Colonic mucosa (tissue), 4 donors: ENCODE measurements around the gene HINT3. TPM values are rescaled to one million over a fixed set of nuclear protein-coding genes. Genes with fewer than 3 reads are reported as not detected.
A peak's percentile ranks its signal among the peaks of the same experiment; 100 is the strongest.

ENCODE experiments used
- DNase-seq: peaks from one replicate; pipeline ENCODE4 v3.0.0-alpha.2; 2020
- H3K27ac ChIP-seq: fragments of 200-600 bp; one replicate; pipeline ENCODE4 v1.8.0; 2021
- H3K27me3 ChIP-seq: fragments of 200-600 bp; one replicate; pipeline ENCODE4 v1.8.0; 2021
- H3K36me3 ChIP-seq: fragments of 200-600 bp; one replicate; pipeline ENCODE4 v1.8.0; 2021
- H3K4me1 ChIP-seq: fragments of 200-600 bp; one replicate; pipeline ENCODE4 v1.8.0; 2021; ENCODE audit warnings: mild to moderate bottlenecking
- H3K4me3 ChIP-seq: fragments of 200-600 bp; one replicate; pipeline ENCODE4 v1.8.0; 2021
- H3K9ac ChIP-seq, 2 donors: one replicate each; pipeline ENCODE4 v1.7.0; 2013; ENCODE audit warnings: control low read depth in 2 of 2, low read depth in 2 of 2, low read length in 2 of 2
- H3K9me3 ChIP-seq: fragments of 200-600 bp; one replicate; pipeline ENCODE4 v1.8.0; 2021
- intact Hi-C: fragments of 100-400 bp; cut with DNase I; formaldehyde crosslinking; loops from one replicate; pipeline ENCODE4 v1.14.1; 2022
- total RNA-seq, 2 donors: library from RNA; stranded (reverse); fragmentation: NEBNext Ultra II Directional in 1 of 2; extraction: Animal tissue kit (Norgen Biotek cat#: 25700) in 1 of 2; gene quantifications; one replicate each; pipeline ENCODE4 v1.2.1, GENCODE V29; 2021
- TF ChIP-seq, protein P1 (sequence below): fragments of 200-600 bp; IDR thresholded peaks from one replicate; pipeline ENCODE4 v1.8.0; 2022; ENCODE audit warnings: antibody characterized with exemption, mild to moderate bottlenecking
- donor health status: healthy.
- donor health status: DM: no; HTN: no; CAD: no.
- donor health status: DM: no; HTN: no; CAD: no.

The HINT3 gene
- total RNA-seq, 2 donors from 2014 or later, result 17.1 to 38.5 TPM

DNA sequence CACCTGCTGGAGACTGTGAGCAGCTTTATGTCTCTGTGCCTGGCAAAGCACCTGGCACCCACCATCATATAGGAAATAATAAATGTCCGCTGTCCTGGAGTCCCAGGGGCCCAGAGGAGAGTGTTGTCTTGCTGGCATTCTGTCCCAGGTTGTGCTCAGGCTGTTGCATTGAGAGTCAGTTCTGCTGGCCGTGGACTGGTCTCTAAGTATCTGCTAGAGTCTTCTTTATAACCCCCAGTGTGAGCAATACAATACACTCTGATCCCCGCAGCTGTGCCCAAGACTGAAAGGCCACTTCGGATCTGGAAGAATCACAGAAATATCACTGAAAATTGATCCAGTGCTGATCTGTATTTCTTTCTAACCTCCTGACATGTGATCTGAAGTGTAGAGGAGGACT is 38.3 kb upstream of the HINT3 start:
- no peaks in the 10 kb centered on the region for H3K27me3 ChIP-seq
- intact Hi-C loops, result no loop called here
- H3K9me3 ChIP-seq, result no peaks in the 10 kb centered on the region
- no peak overlapping the region for H3K4me3 ChIP-seq
- TF ChIP-seq, protein P1, sequence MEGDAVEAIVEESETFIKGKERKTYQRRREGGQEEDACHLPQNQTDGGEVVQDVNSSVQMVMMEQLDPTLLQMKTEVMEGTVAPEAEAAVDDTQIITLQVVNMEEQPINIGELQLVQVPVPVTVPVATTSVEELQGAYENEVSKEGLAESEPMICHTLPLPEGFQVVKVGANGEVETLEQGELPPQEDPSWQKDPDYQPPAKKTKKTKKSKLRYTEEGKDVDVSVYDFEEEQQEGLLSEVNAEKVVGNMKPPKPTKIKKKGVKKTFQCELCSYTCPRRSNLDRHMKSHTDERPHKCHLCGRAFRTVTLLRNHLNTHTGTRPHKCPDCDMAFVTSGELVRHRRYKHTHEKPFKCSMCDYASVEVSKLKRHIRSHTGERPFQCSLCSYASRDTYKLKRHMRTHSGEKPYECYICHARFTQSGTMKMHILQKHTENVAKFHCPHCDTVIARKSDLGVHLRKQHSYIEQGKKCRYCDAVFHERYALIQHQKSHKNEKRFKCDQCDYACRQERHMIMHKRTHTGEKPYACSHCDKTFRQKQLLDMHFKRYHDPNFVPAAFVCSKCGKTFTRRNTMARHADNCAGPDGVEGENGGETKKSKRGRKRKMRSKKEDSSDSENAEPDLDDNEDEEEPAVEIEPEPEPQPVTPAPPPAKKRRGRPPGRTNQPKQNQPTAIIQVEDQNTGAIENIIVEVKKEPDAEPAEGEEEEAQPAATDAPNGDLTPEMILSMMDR, result no peak
- peak overlapping the region; percentile 26 to 75 for H3K9ac ChIP-seq
- H3K36me3 ChIP-seq, result no peaks in the 10 kb centered on the region
- DNase-seq, result peak; percentile 40
- H3K27ac ChIP-seq, result peak overlapping the region; percentile 84
- peaks cover 8% of the 10 kb centered on the region for H3K4me1 ChIP-seq

DNA sequence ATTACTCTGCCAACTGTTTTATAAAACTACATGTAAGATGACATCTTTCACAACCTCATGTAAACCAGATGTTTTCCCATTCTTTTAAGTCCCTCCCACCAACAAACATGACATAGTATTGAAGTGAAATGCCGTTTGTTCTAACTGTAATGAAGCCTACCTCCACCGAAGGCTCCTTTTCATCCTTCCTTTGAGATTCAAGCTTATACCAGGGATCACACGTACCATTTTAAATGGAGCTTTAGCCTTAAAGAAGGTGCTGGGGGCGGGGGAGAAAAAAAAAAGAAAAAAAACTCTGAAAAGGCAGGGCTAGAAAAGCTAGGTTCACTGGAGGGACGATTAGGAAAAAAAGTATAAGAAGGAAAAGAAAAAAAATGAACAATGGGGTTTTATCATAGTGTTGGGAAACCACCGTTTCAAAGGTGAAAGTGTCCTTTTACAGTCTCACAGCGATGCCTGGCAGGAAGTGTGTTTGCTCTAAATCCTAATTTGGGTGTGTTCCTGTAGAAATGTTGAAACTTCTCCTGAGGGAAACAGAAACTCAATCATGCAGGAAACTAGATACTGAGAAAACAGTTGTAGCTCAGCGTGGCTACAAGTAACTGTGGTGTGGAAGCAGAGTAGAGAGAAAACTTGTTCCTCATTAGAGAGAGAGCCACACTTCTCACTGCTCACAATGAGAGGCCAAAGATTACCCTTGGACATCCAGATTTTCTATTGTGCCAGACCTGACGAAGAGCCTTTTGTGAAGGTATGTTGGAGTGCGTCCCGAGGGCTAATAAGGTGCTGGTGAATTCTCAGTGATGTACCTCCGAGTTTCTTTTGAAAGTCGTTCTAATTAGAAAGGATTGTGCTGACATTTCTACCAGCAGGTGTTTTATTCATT is 37.6 kb upstream of the HINT3 start:
- DNase-seq, result peak; percentile 66
- peaks cover 8% of the 10 kb centered on the region for H3K4me1 ChIP-seq
- intact Hi-C loops, result no loop called here

GRCh38 chr6:125919618-125920017 is 37.0 kb upstream of the HINT3 start:
- H3K4me1 ChIP-seq, result peaks cover 8% of the 10 kb centered on the region
- peak overlapping the region; percentile 59 to 86 for H3K9ac ChIP-seq
- no peaks in the 10 kb centered on the region for H3K36me3 ChIP-seq

More for the DNA sequence above, 37.6 kb upstream of the HINT3 start:
- Histone ChIP-seq H3K4me3 (peak overlapping the region; percentile 32), H3K9ac (peak overlapping the region; percentile 59 to 86), H3K36me3 (no peaks in the 10 kb centered on the region), H3K27ac (peak overlapping the region; percentile 84), H3K9me3 (no peaks in the 10 kb centered on the region), H3K27me3 (no peaks in the 10 kb centered on the region)
- TF ChIP-seq, protein P1, result no peak

DNA sequence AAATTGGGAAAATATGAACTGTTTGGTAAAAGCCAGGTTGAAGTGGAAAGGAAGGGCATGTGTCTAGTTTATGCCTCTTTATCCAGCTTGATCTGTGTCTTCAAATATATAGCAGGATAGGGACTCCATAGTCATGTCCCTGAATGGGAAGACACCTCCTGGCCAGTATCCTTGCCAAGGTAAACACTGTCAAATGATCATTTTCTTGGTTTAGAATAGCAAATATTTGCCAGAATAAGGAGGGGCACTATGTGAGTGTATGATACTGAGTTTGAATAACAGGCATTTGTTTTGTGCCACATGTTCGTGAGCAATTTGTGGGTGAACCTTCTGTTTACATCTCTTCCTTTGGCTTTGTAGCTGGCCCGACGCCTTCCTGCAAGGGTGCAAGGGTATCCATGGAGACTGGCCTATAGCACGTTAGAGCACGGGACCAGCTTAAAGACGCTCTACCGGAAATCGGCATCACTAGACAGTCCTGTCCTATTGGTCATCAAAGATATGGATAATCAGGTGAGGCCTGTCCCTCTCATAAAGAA is 34.2 kb upstream of the HINT3 start:
- intact Hi-C loops, result no loop called here
- peak; percentile 48 for DNase-seq
- H3K27ac ChIP-seq, result peak overlapping the region; percentile 84
- peak overlapping the region in 1 of 2 donors; percentile 8 for H3K9ac ChIP-seq
- H3K4me3 ChIP-seq, result no peak overlapping the region
- TF ChIP-seq, protein P1, result no peak
- no peaks in the 10 kb centered on the region for H3K9me3 ChIP-seq
- no peaks in the 10 kb centered on the region for H3K36me3 ChIP-seq
- H3K4me1 ChIP-seq, result peaks cover 8% of the 10 kb centered on the region
- no peaks in the 10 kb centered on the region for H3K27me3 ChIP-seq

More at GRCh38 chr6:125919618-125920017, 37.0 kb upstream of the HINT3 start:
- DNase-seq, result no peak
- peak overlapping the region; percentile 32 for H3K4me3 ChIP-seq
- no peaks in the 10 kb centered on the region for H3K27me3 ChIP-seq
- intact Hi-C loops, result no loop called here
- peak overlapping the region; percentile 84 for H3K27ac ChIP-seq
- H3K9me3 ChIP-seq, result no peaks in the 10 kb centered on the region
- TF ChIP-seq, protein P1, result no peak

- TF ChIP-seq, protein P1, result no peak
- Histone ChIP-seq H3K9me3 (no peaks in the 10 kb centered on the region), H3K4me1 (peaks cover 4% of the 10 kb centered on the region), H3K27me3 (no peaks in the 10 kb centered on the region), H3K9ac (peak overlapping the region in 1 of 2 donors; percentile 9), H3K27ac (peak overlapping the region; percentile 84), H3K4me3 (no peak overlapping the region), H3K36me3 (no peaks in the 10 kb centered on the region)
- intact Hi-C loops, result no loop called here
- no peak for DNase-seq
Measured at GRCh38 chr6:125923366-125923877, 33.1 kb upstream of the HINT3 start.
